Measurements from ENCODE around the gene DMRT1.

The DMRT1 gene

GRCh38 chr9:970151-970996 lies 128.9 kb downstream of the DMRT1 start:
- no peak for DNase-seq

- no peak for DNase-seq
Observed at GRCh38 chr9:971901-972500, 130.5 kb downstream of the DMRT1 start.

GRCh38 chr9:972501-973294 lies 131.2 kb downstream of the DMRT1 start:
- DNase-seq = no peak

GRCh38 chr9:973295-973834 lies 131.9 kb downstream of the DMRT1 start:
- no peak for DNase-seq

- no peak for DNase-seq
Observed at GRCh38 chr9:974031-974995, 132.8 kb downstream of the DMRT1 start.

- DNase-seq = no peak
Observed at GRCh38 chr9:974996-975739, 133.7 kb downstream of the DMRT1 start.

- DNase-seq = no peak
Observed at GRCh38 chr9:975740-976257, 134.3 kb downstream of the DMRT1 start.

- DNase-seq = no peak
Observed at GRCh38 chr9:976258-976942, 134.9 kb downstream of the DMRT1 start, which contains the start of gene DMRT3. Gene DMRT3, plus strand, starts transcription at chr9:976655. Its CDS starts 347 bp downstream, at chr9:977002.

GRCh38 chr9:976943-977837 lies 135.7 kb downstream of the DMRT1 start:
- DNase-seq = no peak

- DNase-seq = no peak
Observed at GRCh38 chr9:977838-978830, 136.6 kb downstream of the DMRT1 start.

- DNase-seq = no peak
Observed at GRCh38 chr9:979983-980382, 138.5 kb downstream of the DMRT1 start.

GRCh38 chr9:980640-981039 lies 139.1 kb downstream of the DMRT1 start:
- DNase-seq = no peak

- DNase-seq = no peak
Observed at GRCh38 chr9:981491-981898, 140.0 kb downstream of the DMRT1 start.

GRCh38 chr9:982394-983230 lies 141.1 kb downstream of the DMRT1 start:
- DNase-seq = peak in 1 of 56 donors; percentile 1

GRCh38 chr9:994005-994404 lies 152.5 kb downstream of the DMRT1 start:
- peak in 1 of 56 donors; percentile 3 for DNase-seq

- no peak for DNase-seq
Observed at GRCh38 chr9:995192-995591, 153.7 kb downstream of the DMRT1 start.
